DMS153 (cell line): ENCODE results near the gene SAC3D1.
"Not testable (repeated sequence)": the region's sequence is repeated elsewhere in the genome, so short reads cannot be mapped to it uniquely, and the experiment has no call there.

ENCODE experiments used
- DNase-seq: peaks from one replicate; lab custom pipeline; 2025; lab: John Stamatoyannopoulos, UW

SAC3D1 gene

GRCh38 chr11:65040847-65041622 lies at the start of gene SAC3D1:
Gene SAC3D1, plus strand, starts transcription at chr11:65041210. Its CDS starts 83 bp downstream, at chr11:65041293.
- peak; percentile 94 for DNase-seq

- no peak for DNase-seq
These were observed 46.7 kb upstream of the SAC3D1 start for GRCh38 chr11:64994318-64994717.

- DNase-seq, result no peak
These were observed 44.7 kb upstream of the SAC3D1 start for GRCh38 chr11:64996327-64996709.

- DNase-seq, result peak; percentile 70
These were observed 44.2 kb upstream of the SAC3D1 start, which contains the start of gene BATF2 for GRCh38 chr11:64996710-64997380. Gene BATF2, minus strand, starts transcription at chr11:64996971. Its CDS starts 57 bp downstream, at chr11:64996914.

- peak; percentile 7 for DNase-seq
These were observed 42.9 kb upstream of the SAC3D1 start for GRCh38 chr11:64998141-64998540.

- peak; percentile 42 for DNase-seq
These were observed 42.1 kb upstream of the SAC3D1 start for GRCh38 chr11:64998690-64999431.

- no peak for DNase-seq
These were observed 41.5 kb upstream of the SAC3D1 start for GRCh38 chr11:64999478-64999877.

- DNase-seq, result no peak
These were observed 38.3 kb upstream of the SAC3D1 start for GRCh38 chr11:65002706-65003105.

GRCh38 chr11:65003282-65003681 lies 37.7 kb upstream of the SAC3D1 start:
- DNase-seq, result no peak

- not testable (repeated sequence) for DNase-seq
These were observed 37.0 kb upstream of the SAC3D1 start for GRCh38 chr11:65003968-65004367.

GRCh38 chr11:65008016-65008415 lies 33.0 kb upstream of the SAC3D1 start:
- no peak for DNase-seq

- no peak for DNase-seq
These were observed 32.1 kb upstream of the SAC3D1 start for GRCh38 chr11:65008873-65009272.

GRCh38 chr11:65013130-65013887 lies 27.7 kb upstream of the SAC3D1 start:
- DNase-seq, result peak; percentile 67

GRCh38 chr11:65013888-65014725 lies 26.9 kb upstream of the SAC3D1 start, which contains the start of gene ARL2:
Gene ARL2, plus strand, starts transcription at chr11:65014160. Its CDS starts 48 bp downstream, at chr11:65014208.
- DNase-seq, result peak; percentile 72

- DNase-seq, result no peak
These were observed 26.2 kb upstream of the SAC3D1 start for GRCh38 chr11:65014726-65015227.

- no peak for DNase-seq
These were observed 24.3 kb upstream of the SAC3D1 start for GRCh38 chr11:65016705-65017104.

GRCh38 chr11:65017937-65018336 lies 23.1 kb upstream of the SAC3D1 start:
- no peak for DNase-seq

GRCh38 chr11:65019824-65020223 lies 21.2 kb upstream of the SAC3D1 start:
- DNase-seq, result no peak

- DNase-seq, result no peak
These were observed 20.0 kb upstream of the SAC3D1 start for GRCh38 chr11:65021003-65021402.

GRCh38 chr11:65021509-65021908 lies 19.5 kb upstream of the SAC3D1 start:
- DNase-seq, result no peak

GRCh38 chr11:65023502-65023901 lies 17.5 kb upstream of the SAC3D1 start:
- DNase-seq, result not testable (repeated sequence)
